Gastrocnemius medialis (tissue), 4 donors: ENCODE results near the gene SMARCB1. TPM values are rescaled to one million over a fixed set of nuclear protein-coding genes. Genes with fewer than 3 reads are reported as not detected.
A peak's percentile ranks its signal among the peaks of the same experiment; 100 is the strongest.

Experiments
- ATAC-seq, 2 donors: fragments of 150-250 bp; one replicate each; pipeline ENCODE4 v1.9.1; 2016
- DNase-seq, 2 donors: peaks; one replicate each; pipeline ENCODE4 v3.0.0-alpha.2; 2019
- H3K27ac ChIP-seq, 4 donors: fragments of 200-600 bp; sonication (generic); 1 replicate in 1 of 4; 2 replicates in 3 of 4; pipeline ENCODE4 v1.5.1; 2016 to 2018; ENCODE audit warnings: mild to moderate bottlenecking in 2 of 4, moderate library complexity in 1 of 4
- H3K27me3 ChIP-seq, 3 donors: fragments of 200-600 bp; sonication (generic) in 2 of 3; 1 replicate in 1 of 3; 2 replicates in 2 of 3; pipeline versions ENCODE4 v1.5.1 to v1.6.0; 2016 to 2019; ENCODE audit warnings: mild to moderate bottlenecking in 1 of 3, moderate library complexity in 1 of 3
- H3K36me3 ChIP-seq, 2 donors: fragments of 200-600 bp; sonication (generic) in 1 of 2; one replicate each; pipeline ENCODE4 v1.5.1; 2017 to 2018
- H3K4me1 ChIP-seq, 2 donors: fragments of 200-600 bp; sonication (generic) in 1 of 2; one replicate each; pipeline ENCODE4 v1.5.1; 2016 to 2017; ENCODE audit warnings: mild to moderate bottlenecking in 2 of 2
- H3K4me3 ChIP-seq, 4 donors: fragments of 200-600 bp; sonication (generic) in 3 of 4; 1 replicate in 1 of 4; 2 replicates in 3 of 4; pipeline ENCODE4 v1.5.1; 2016 to 2019; ENCODE audit warnings: mild to moderate bottlenecking in 2 of 4
- H3K9me3 ChIP-seq, 3 donors: fragments of 200-600 bp; sonication (generic) in 2 of 3; 1 replicate in 1 of 3; 2 replicates in 2 of 3; pipeline ENCODE4 v1.5.1; 2016 to 2019
- POLR2A ChIP-seq, 2 donors: fragments of 450-650 bp; IDR thresholded peaks; one replicate each; pipeline ENCODE4 v1.6.1; 2017; ENCODE audit warnings: antibody characterized with exemption in 2 of 2, mild to moderate bottlenecking in 2 of 2, moderate library complexity in 2 of 2
- in situ Hi-C, 4 donors: fragments of 200-750 bp; cut with MboI; loops; one replicate each; pipeline versions ENCODE4 v1.15.0 to v1.8.0; 2017; ENCODE audit warnings: low sequenced_read_pairs in 4 of 4
- intact Hi-C: fragments of 100-400 bp; cut with DNase I; formaldehyde crosslinking; loops from one replicate; pipeline ENCODE4 v1.15.1; 2023; ENCODE audit warnings: low total_unique reads
- total RNA-seq, 4 donors: library from RNA; depleted of rRNA; stranded (reverse); fragments of >200 nt; gene quantifications; one replicate each; pipeline versions ENCODE4 v1.1.0 to v1.2.3, GENCODE V29; 2016
- TF ChIP-seq, protein P1 (sequence below), 5 experiments: fragments of 450-650 bp in 3 of 5; fragments of 200-600 bp in 2 of 5; sonication (generic) in 2 of 5; IDR thresholded peaks in 4 of 5; conservative IDR thresholded peaks in 1 of 5; 1 replicate in 4 of 5; 2 replicates in 1 of 5; pipeline ENCODE4 v1.5.1; 2016 to 2019; ENCODE audit warnings: antibody characterized with exemption in 5 of 5, mild to moderate bottlenecking in 3 of 5, moderate library complexity in 3 of 5

SMARCB1 gene
- total RNA-seq, 4 donors from 2014 or later: 37.8 to 65.6 (median 55.2) TPM

- DNase-seq (peak; percentile 88 to 90), ATAC-seq (peak; percentile 74 to 82)
- Histone ChIP-seq H3K27ac (peak within 1 kb of the TSS; percentile 96 to 100 (median 100)), H3K9me3 (no peaks in the 10 kb centered on the region), H3K4me3 (peak within 1 kb of the TSS; percentile 78 to 94 (median 90)), H3K36me3 (no peaks in the 10 kb centered on the region), H3K27me3 (no peaks in the 10 kb centered on the region), H3K4me1 (peaks cover 28 to 39% of the 10 kb centered on the region in 2 donors)
- intact Hi-C loops: loop anchor here (1.0 to 5.0 kb wide), 8 partner anchors 17 to 246 kb away; partner anchors contain the start of genes MIF, SMARCB1 and ZNF70
- in situ Hi-C loops: no loop called here
- TF ChIP-seq, protein P1, sequence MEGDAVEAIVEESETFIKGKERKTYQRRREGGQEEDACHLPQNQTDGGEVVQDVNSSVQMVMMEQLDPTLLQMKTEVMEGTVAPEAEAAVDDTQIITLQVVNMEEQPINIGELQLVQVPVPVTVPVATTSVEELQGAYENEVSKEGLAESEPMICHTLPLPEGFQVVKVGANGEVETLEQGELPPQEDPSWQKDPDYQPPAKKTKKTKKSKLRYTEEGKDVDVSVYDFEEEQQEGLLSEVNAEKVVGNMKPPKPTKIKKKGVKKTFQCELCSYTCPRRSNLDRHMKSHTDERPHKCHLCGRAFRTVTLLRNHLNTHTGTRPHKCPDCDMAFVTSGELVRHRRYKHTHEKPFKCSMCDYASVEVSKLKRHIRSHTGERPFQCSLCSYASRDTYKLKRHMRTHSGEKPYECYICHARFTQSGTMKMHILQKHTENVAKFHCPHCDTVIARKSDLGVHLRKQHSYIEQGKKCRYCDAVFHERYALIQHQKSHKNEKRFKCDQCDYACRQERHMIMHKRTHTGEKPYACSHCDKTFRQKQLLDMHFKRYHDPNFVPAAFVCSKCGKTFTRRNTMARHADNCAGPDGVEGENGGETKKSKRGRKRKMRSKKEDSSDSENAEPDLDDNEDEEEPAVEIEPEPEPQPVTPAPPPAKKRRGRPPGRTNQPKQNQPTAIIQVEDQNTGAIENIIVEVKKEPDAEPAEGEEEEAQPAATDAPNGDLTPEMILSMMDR (IDR thresholded peaks at IDR 0.05 in 4 of 5, conservative IDR thresholded peaks at IDR 0.05 in 1 of 5): peak; percentile 84 to 96 (median 93)
- TF ChIP-seq POLR2A (IDR thresholded peaks at IDR 0.05): peak; percentile 98
Observed at GRCh38 chr22:23767673-23768548, 18.9 kb upstream of the SMARCB1 start, which contains the start of gene CHCHD10. Gene CHCHD10 (minus strand): TSS chr22:23767972. CDS start chr22:23767874, 98 bp downstream.

DNA sequence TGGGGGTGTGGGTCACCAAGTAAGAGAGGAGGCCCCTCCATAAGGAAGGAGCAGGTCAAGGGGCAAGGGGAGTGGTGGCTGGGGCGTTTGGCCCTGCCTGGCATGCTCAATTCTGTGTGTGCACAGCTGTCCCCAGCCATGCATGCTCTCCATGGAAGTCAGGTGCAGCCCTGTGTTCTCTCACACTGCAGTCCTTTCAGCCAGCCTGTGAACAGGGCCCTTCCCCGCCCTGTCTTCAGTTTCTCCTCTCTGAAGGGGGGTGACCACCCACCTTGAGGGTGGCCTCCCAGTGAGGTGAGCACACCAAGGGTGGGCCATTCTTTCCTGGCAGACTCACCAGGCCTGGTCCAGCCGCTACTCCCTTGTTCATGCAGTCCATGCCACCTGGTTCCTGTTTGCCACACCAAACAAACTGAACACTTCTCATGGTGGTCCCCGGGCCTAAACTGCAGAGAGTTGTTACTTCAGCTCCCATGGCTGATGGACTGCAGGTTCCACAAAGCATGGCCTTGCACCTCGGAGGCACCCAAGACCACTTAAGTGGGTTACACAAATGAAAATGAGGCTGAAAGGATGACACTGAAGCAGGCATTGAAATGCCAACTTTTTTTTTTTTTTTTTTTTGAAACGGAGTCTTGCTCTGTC, 17.3 kb upstream of the SMARCB1 start:
- H3K36me3 ChIP-seq: no peaks in the 10 kb centered on the region
- H3K27me3 ChIP-seq: no peaks in the 10 kb centered on the region
- peaks cover 25 to 35% of the 10 kb centered on the region in 2 donors for H3K4me1 ChIP-seq
- no peak for ATAC-seq
- in situ Hi-C loops (no loop called here), intact Hi-C loops (loop anchor here (2.0 to 5.0 kb wide), 6 partner anchors 17 to 247 kb away; partner anchors contain the start of genes MIF and SMARCB1)
- no peaks in the 10 kb centered on the region for H3K9me3 ChIP-seq
- no peak overlapping the region for H3K4me3 ChIP-seq
- peak overlapping the region; percentile 96 to 100 (median 100) for H3K27ac ChIP-seq
- no peak for TF ChIP-seq POLR2A (IDR thresholded peaks at IDR 0.05)
- TF ChIP-seq, protein P1 (IDR thresholded peaks at IDR 0.05 in 4 of 5, conservative IDR thresholded peaks at IDR 0.05 in 1 of 5): no peak
- no peak for DNase-seq

DNA sequence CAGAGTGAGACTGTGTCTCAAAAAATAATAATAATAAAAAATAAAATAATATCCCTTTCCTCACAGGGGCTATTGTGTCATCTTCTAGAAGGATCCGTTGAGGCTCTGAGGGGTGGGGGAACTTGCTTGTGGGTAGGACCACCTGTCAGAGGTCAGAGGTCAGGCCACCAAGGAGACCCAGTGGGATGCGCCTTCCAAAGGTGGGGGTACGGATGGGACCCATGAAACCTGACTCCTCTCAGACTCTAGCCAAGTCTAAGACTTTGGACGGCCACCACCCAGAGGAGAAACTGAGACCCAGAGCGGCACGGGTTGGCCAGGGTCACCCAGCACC, 14.5 kb upstream of the SMARCB1 start:
- Histone ChIP-seq H3K4me1 (peaks cover 11 to 16% of the 10 kb centered on the region in 2 donors), H3K36me3 (no peaks in the 10 kb centered on the region), H3K9me3 (no peaks in the 10 kb centered on the region), H3K27ac (peak overlapping the region in 3 of 4 donors; percentile 45 to 51 (median 47)), H3K27me3 (no peaks in the 10 kb centered on the region), H3K4me3 (peak overlapping the region; percentile 37 to 62 (median 54))
- intact Hi-C loops (no loop called here), in situ Hi-C loops (loop anchor here in 3 of 4 donors (5.0 to 10.0 kb wide), 3 partner anchors 73 to 80 kb away; no protein-coding TSS in a partner anchor)
- DNase-seq (no peak), ATAC-seq (no peak)
- TF ChIP-seq POLR2A (IDR thresholded peaks at IDR 0.05): no peak
- TF ChIP-seq, protein P1 (IDR thresholded peaks at IDR 0.05 in 4 of 5, conservative IDR thresholded peaks at IDR 0.05 in 1 of 5): no peak

DNA sequence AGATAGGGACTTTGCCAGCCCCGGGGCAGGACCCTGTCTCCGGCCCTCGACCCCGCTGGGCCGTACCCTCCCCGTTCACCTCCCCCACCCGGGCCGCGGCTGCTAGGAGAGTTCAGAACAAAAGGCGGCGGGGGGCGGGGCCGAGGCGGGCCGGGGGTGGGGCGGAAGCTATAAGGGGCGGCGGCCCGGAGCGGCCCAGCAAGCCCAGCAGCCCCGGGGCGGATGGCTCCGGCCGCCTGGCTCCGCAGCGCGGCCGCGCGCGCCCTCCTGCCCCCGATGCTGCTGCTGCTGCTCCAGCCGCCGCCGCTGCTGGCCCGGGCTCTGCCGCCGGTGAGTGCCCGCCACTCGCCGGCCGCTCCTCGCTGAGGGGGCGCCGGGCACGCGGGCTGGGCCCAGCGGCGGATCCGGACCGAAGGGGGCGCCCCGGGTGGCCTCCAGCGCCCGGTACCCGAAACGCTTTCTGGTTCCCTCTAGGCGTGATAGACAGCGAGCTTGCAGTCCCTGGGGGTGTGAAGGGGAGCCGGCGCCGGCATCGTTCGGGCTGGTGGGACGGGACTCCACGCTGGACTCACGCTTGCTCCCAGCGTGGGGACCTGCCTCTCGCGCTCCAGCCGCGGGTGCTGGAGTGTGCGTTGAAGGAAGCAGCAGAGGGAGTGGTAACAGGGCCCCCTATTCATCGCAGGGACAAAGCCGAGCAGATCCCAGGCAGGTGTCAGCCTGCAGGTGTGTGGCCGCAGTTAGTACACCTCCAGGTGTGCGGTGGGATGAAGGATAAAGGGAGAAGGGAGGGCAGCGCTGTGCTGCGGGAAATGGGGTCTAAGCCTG, 13.9 kb upstream of the SMARCB1 start, which contains the start of gene MMP11:
Gene MMP11 (plus strand): TSS at position 201 of the 825 bp plus-strand sequence. CDS start 22 bp downstream, at position 223.
- no peak for TF ChIP-seq POLR2A (IDR thresholded peaks at IDR 0.05)
- TF ChIP-seq, protein P1 (IDR thresholded peaks at IDR 0.05 in 4 of 5, conservative IDR thresholded peaks at IDR 0.05 in 1 of 5): no peak
- Histone ChIP-seq H3K9me3 (no peaks in the 10 kb centered on the region), H3K4me3 (peak within 1 kb of the TSS; percentile 37 to 62 (median 54)), H3K36me3 (no peaks in the 10 kb centered on the region), H3K27ac (peak within 1 kb of the TSS in 3 of 4 donors; percentile 45 to 51 (median 47)), H3K27me3 (no peaks in the 10 kb centered on the region), H3K4me1 (peaks cover 11 to 16% of the 10 kb centered on the region in 2 donors)
- ATAC-seq (no peak), DNase-seq (no peak)
- in situ Hi-C loops (loop anchor here in 3 of 4 donors (5.0 to 10.0 kb wide), 3 partner anchors 72 to 79 kb away; no protein-coding TSS in a partner anchor), intact Hi-C loops (no loop called here)
